Subcutaneous adipose tissue (tissue), 4 donors: Measurements from ENCODE around the gene FOXC1. TPM values are rescaled to one million over a fixed set of nuclear protein-coding genes. Genes with fewer than 3 reads are reported as not detected.

ENCODE experiments used
- CTCF ChIP-seq: fragments of 450-650 bp; IDR thresholded peaks from one replicate; pipeline ENCODE4 v1.5.1; 2016; ENCODE audit warnings: low read depth, mild to moderate bottlenecking, control low read depth, antibody characterized with exemption, moderate library complexity
- total RNA-seq, 4 donors: library from RNA; depleted of rRNA; stranded (reverse); fragments of >200 nt; gene quantifications; one replicate each; pipeline ENCODE4 v1.1.0, GENCODE V29; 2016

The FOXC1 gene
- total RNA-seq = 10 to 100 TPM in 1 of 4 donors, 1 to 10 TPM in 3; 4.8 to 11.3 (median 8.6) TPM

- TF ChIP-seq CTCF = no peak
Observed at GRCh38 chr6:1609648-1610496, at the start of gene FOXC1. Gene FOXC1 (plus strand): TSS chr6:1609915. CDS start chr6:1610446, 531 bp downstream.

GRCh38 chr6:1560281-1561058 lies 49.2 kb upstream of the FOXC1 start:
- TF ChIP-seq CTCF = no peak

- TF ChIP-seq CTCF = no peak
Observed at GRCh38 chr6:1561355-1561754, 48.4 kb upstream of the FOXC1 start.

- TF ChIP-seq CTCF = no peak
Observed at GRCh38 chr6:1562171-1562955, 47.4 kb upstream of the FOXC1 start.

- TF ChIP-seq CTCF = no peak
Observed at GRCh38 chr6:1569377-1569776, 40.3 kb upstream of the FOXC1 start.

GRCh38 chr6:1570848-1571247 lies 38.9 kb upstream of the FOXC1 start:
- TF ChIP-seq CTCF = no peak
